GM23338 (cell line): ENCODE measurements around the gene TCF7L2. TPM values are rescaled to one million over a fixed set of nuclear protein-coding genes. Genes with fewer than 3 reads are reported as not detected.

Source experiments
- ATAC-seq: fragments of 200-7000 bp; cut with Tn5 transposase; 3 replicates; pipeline ENCODE4 v1.9.1; 2020
- DNase-seq: peaks from one replicate; pipeline ENCODE4 v3.0.0-alpha.2; 2015; ENCODE audit warnings: low spot score
- H2AFZ ChIP-seq: fragments of 200-600 bp; sonication (generic); 2 replicates; pipeline ENCODE4 v1.8.0; 2016; ENCODE audit warnings: antibody characterized with exemption, mild to moderate bottlenecking, moderate library complexity
- H3F3A ChIP-seq: fragments of 200-600 bp; sonication (generic); replicated peaks from 2 replicates; pipeline ENCODE4 v1.8.0; 2017; ENCODE audit warnings: antibody characterized with exemption, mixed run types, low read depth
- H3K27ac ChIP-seq: fragments of 200-600 bp; sonication (generic); 2 replicates; pipeline ENCODE4 v1.6.1; 2016; ENCODE audit warnings: low read depth
- H3K27me3 ChIP-seq: fragments of 200-600 bp; sonication (generic); 2 replicates; pipeline ENCODE4 v1.8.0; 2016; ENCODE audit warnings: mild to moderate bottlenecking, mixed run types, moderate library complexity; ENCODE audit not compliant: insufficient read depth
- H3K36me3 ChIP-seq: fragments of 200-600 bp; sonication (generic); 2 replicates; pipeline ENCODE4 v1.8.0; 2016; ENCODE audit warnings: mild to moderate bottlenecking; ENCODE audit not compliant: insufficient read depth
- H3K4me1 ChIP-seq: fragments of 200-600 bp; sonication (generic); 2 replicates; pipeline ENCODE4 v1.8.0; 2016; ENCODE audit warnings: mild to moderate bottlenecking, moderate library complexity; ENCODE audit not compliant: insufficient read depth
- H3K4me2 ChIP-seq: fragments of 200-600 bp; sonication (generic); 2 replicates; pipeline ENCODE4 v1.7.1; 2017; ENCODE audit warnings: mixed run types
- H3K4me3 ChIP-seq: fragments of 200-600 bp; sonication (generic); 2 replicates; pipeline ENCODE4 v1.6.1; 2016; ENCODE audit warnings: mixed run types
- H3K79me2 ChIP-seq: fragments of 200-600 bp; sonication (generic); replicated peaks from 2 replicates; pipeline ENCODE4 v1.8.0; 2017; ENCODE audit warnings: mild to moderate bottlenecking; ENCODE audit not compliant: insufficient read depth
- H3K9me2 ChIP-seq: fragments of 200-600 bp; sonication (generic); 2 replicates; pipeline ENCODE4 v1.8.0; 2017; ENCODE audit not compliant: insufficient read depth
- H4K20me1 ChIP-seq: fragments of 200-600 bp; sonication (generic); replicated peaks from 2 replicates; pipeline ENCODE4 v1.8.0; 2017; ENCODE audit warnings: mild to moderate bottlenecking; ENCODE audit not compliant: insufficient read depth
- H3K27ac Mint-ChIP-seq: 2 replicates; pipeline ENCODE4 v1.8.0; 2020; ENCODE audit warnings: inconsistent platforms, mild to moderate bottlenecking, moderate library complexity, mixed read lengths
- H3K27me3 Mint-ChIP-seq: 3 replicates; pipeline ENCODE4 v1.8.0; 2022; ENCODE audit warnings: low read depth, mild to moderate bottlenecking, moderate library complexity, mixed read lengths, inconsistent platforms; ENCODE audit not compliant: insufficient read depth, poor library complexity
- H3K36me3 Mint-ChIP-seq: 3 replicates; pipeline ENCODE4 v1.8.0; 2021; ENCODE audit warnings: low read depth, mild to moderate bottlenecking, inconsistent platforms, moderate library complexity, mixed read lengths
- H3K4me1 Mint-ChIP-seq: 3 replicates; pipeline ENCODE4 v1.8.0; 2020; ENCODE audit warnings: mild to moderate bottlenecking, inconsistent platforms, mixed read lengths
- H3K4me3 Mint-ChIP-seq: 3 replicates; pipeline ENCODE4 v1.8.0; 2021; ENCODE audit warnings: moderate library complexity, mild to moderate bottlenecking, inconsistent platforms, mixed read lengths
- H3K9me3 Mint-ChIP-seq: 3 replicates; pipeline ENCODE4 v1.8.0; 2020; ENCODE audit warnings: moderate library complexity, mild to moderate bottlenecking, inconsistent platforms, mixed read lengths
- EZH2 ChIP-seq: fragments of 200-600 bp; sonication (generic); IDR thresholded peaks from one replicate; pipeline ENCODE4 v1.8.0; 2017; ENCODE audit warnings: antibody characterized with exemption, mild to moderate bottlenecking, low read depth; ENCODE audit not compliant: unreplicated experiment
- EZH2phosphoT487 ChIP-seq: fragments of 200-600 bp; sonication (generic); IDR thresholded peaks from one replicate; pipeline ENCODE4 v1.8.1; 2018; ENCODE audit warnings: antibody characterized with exemption; ENCODE audit not compliant: unreplicated experiment
- NANOG ChIP-seq: IDR thresholded peaks from 2 replicates; pipeline ENCODE4 v1.6.1; 2016; ENCODE audit warnings: antibody characterized with exemption, borderline replicate concordance
- ZNF114 ChIP-seq: fragments of 250-450 bp; sonication (Bioruptor Pico); IDR thresholded peaks from 2 replicates; pipeline ENCODE4 v1.5.0; 2020; ENCODE audit warnings: mild to moderate bottlenecking, moderate library complexity
- ZNF331 ChIP-seq: fragments of 250-450 bp; sonication (Bioruptor Pico); IDR thresholded peaks from 2 replicates; pipeline ENCODE4 v1.5.0; 2020; ENCODE audit warnings: low read depth, mild to moderate bottlenecking, moderate library complexity
- polyA plus RNA-seq: library from polyadenylated mRNA; unstranded; fragments of >200 nt; fragmentation: Nextera tagmentation; extraction: Ambion mirVana; gene quantifications from 2 replicates; pipeline ENCODE4 v1.2.1, GENCODE V29; 2016
- total RNA-seq: library from RNA; depleted of rRNA; stranded (reverse); fragments of >200 nt; shearing (Covaris generic); gene quantifications from 2 replicates; pipeline ENCODE4 v1.2.3, GENCODE V29; 2014
- TF ChIP-seq, protein P1 (sequence below), 2 experiments: fragments of 200-600 bp in 1 of 2; sonication (generic) in 1 of 2; conservative IDR thresholded peaks; 2 replicates each; pipeline versions ENCODE4 v1.5.1 to v1.6.1; 2016 to 2017; ENCODE audit warnings: antibody characterized with exemption in 2 of 2, low read depth in 2 of 2, mild to moderate bottlenecking in 2 of 2, moderate library complexity in 1 of 2
- TF ChIP-seq, protein P2 (sequence below): IDR thresholded peaks from 2 replicates; pipeline ENCODE4 v1.6.1; 2016; ENCODE audit warnings: antibody characterized with exemption

Gene TCF7L2
- total and polyA plus RNA-seq, 2 experiments from 2014 or later: 32.2 to 80.8 TPM

DNA sequence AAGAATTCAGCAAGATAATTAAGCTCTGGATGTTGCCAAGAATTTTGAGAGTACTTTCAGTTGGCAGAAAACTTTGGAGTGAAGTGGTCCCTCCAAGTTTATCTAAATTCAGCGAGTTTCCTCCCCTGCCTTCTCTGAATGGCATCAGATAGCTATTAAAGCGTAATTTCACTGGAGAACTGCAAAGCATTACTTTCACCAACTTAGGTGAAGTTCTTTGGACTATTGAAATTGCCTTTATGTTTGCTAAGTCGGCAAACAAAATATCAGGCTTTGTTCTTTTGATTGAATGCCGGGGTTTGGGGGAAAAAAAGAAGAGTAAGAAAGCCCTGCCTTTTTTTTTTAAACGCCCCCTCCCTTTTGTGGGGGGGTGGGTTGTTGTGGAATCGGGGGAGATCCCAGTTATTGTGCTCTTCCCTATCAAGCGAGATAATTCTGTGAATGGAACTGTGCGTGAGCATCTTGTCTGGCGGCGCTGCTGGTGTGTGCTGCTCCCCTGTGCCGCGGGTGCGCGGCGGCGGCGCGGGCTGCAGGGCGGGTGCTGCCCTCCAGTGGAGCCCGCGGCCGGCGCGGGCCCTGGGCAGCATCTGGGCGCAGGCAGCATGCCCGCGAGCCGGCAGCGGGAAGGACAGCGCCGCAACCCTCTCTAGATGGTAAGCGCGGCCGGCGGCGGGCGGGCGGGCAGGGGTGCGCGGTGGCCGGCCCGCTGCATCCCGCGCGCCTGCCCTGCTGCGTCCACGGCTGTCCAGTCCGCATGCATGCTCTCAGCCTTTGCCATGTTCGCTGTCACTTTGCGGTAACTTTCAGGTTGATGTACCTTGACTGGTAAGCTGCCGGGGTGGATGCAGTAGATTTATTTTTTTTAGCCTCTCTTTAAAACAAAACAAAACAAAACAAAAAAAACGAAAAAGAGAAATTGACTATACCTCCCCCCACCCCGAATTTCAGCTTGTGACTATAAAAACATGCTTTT is 176.5 kb downstream of the TCF7L2 start:
- H3K4me2 ChIP-seq: peak overlapping the region; percentile 81
- no peak overlapping the region for H3K27ac Mint-ChIP-seq
- H3K36me3 ChIP-seq: no peaks in the 10 kb centered on the region
- H4K20me1 ChIP-seq: peaks cover 48% of the 10 kb centered on the region
- no peak for TF ChIP-seq ZNF331
- TF ChIP-seq, protein P1, sequence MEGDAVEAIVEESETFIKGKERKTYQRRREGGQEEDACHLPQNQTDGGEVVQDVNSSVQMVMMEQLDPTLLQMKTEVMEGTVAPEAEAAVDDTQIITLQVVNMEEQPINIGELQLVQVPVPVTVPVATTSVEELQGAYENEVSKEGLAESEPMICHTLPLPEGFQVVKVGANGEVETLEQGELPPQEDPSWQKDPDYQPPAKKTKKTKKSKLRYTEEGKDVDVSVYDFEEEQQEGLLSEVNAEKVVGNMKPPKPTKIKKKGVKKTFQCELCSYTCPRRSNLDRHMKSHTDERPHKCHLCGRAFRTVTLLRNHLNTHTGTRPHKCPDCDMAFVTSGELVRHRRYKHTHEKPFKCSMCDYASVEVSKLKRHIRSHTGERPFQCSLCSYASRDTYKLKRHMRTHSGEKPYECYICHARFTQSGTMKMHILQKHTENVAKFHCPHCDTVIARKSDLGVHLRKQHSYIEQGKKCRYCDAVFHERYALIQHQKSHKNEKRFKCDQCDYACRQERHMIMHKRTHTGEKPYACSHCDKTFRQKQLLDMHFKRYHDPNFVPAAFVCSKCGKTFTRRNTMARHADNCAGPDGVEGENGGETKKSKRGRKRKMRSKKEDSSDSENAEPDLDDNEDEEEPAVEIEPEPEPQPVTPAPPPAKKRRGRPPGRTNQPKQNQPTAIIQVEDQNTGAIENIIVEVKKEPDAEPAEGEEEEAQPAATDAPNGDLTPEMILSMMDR (conservative IDR thresholded peaks at IDR 0.05; ENCODE audit: low read depth in 2 of 2): peak; percentile 53 to 68; a peak in 3 of 4 replicates
- H3K4me1 ChIP-seq: peaks cover 85% of the 10 kb centered on the region
- H3K4me1 Mint-ChIP-seq: peaks cover 80% of the 10 kb centered on the region
- 0 out of 2 replicates have a peak, but pooled peaks cover 3% of the 10 kb centered on the region for H3F3A ChIP-seq
- DNase-seq: peak; percentile 83
- H3K4me3 ChIP-seq: peak overlapping the region; percentile 48
- H3K27me3 ChIP-seq: no peaks in the 10 kb centered on the region
- H3K36me3 Mint-ChIP-seq: no peaks in the 10 kb centered on the region
- H3K9me3 Mint-ChIP-seq: no peaks in the 10 kb centered on the region
- H3K9me2 ChIP-seq: no peaks in the 10 kb centered on the region
- ATAC-seq: peak; percentile 90
- peaks cover 12% of the 10 kb centered on the region for H3K27me3 Mint-ChIP-seq
- peaks cover 93% of the 10 kb centered on the region for H3K79me2 ChIP-seq
- no peak overlapping the region for H3K27ac ChIP-seq
- H2AFZ ChIP-seq: no peak overlapping the region
- H3K4me3 Mint-ChIP-seq: peak overlapping the region; percentile 75

DNA sequence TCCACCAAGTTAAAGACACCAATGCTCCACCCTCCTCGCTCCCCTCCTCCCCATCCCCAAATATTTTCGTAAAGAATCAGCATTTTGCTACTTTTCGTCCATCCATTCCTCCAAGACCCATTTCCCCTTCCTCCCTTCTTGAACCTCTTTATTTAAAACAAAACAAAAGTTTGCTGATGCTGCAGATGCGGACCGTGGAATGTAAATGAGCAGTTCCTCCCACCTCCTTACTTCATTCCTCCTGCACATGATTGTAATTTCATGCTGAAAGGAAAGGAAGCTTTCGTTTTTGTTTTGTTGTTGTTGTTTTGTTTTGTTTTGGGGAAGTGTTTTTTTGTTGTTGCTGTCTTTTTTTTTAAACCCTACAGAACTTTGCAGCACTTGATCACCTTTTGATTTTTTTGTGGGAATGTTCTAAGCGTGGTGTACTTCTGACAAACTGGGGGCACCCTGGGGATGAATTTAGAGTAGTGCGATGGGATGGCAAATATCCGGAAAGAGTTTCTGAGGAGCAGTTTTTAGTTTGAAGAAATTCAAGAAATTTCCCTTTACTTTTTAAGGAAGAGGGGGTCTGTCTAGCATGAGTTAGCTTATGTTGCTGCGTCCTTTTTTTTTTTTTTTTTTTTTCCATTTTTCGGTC is 177.3 kb downstream of the TCF7L2 start:
- Histone ChIP-seq H3K79me2 (peaks cover 93% of the 10 kb centered on the region), H3F3A (0 out of 2 replicates have a peak, but pooled peaks cover 3% of the 10 kb centered on the region), H3K4me1 (peaks cover 88% of the 10 kb centered on the region), H3K36me3 (no peaks in the 10 kb centered on the region), H2AFZ (no peak overlapping the region), H3K27me3 (no peaks in the 10 kb centered on the region), H3K4me2 (peak overlapping the region; percentile 81), H3K9me2 (no peaks in the 10 kb centered on the region), H4K20me1 (peaks cover 42% of the 10 kb centered on the region), H3K4me3 (peak overlapping the region; percentile 48), H3K27ac (peak overlapping the region; percentile 46; the same call in 1 of the 2 replicates)
- no peaks in the 10 kb centered on the region for H3K9me3 Mint-ChIP-seq
- peaks cover 84% of the 10 kb centered on the region for H3K4me1 Mint-ChIP-seq
- H3K4me3 Mint-ChIP-seq: peak overlapping the region; percentile 75
- H3K27me3 Mint-ChIP-seq: peaks cover 12% of the 10 kb centered on the region
- DNase-seq: no peak
- H3K27ac Mint-ChIP-seq: no peak overlapping the region
- TF ChIP-seq EZH2phosphoT487 (no peak), ZNF331 (no peak), ZNF114 (CRISPR knock-in tag) (no peak), EZH2 (no peak), NANOG (no peak)
- TF ChIP-seq, protein P2, sequence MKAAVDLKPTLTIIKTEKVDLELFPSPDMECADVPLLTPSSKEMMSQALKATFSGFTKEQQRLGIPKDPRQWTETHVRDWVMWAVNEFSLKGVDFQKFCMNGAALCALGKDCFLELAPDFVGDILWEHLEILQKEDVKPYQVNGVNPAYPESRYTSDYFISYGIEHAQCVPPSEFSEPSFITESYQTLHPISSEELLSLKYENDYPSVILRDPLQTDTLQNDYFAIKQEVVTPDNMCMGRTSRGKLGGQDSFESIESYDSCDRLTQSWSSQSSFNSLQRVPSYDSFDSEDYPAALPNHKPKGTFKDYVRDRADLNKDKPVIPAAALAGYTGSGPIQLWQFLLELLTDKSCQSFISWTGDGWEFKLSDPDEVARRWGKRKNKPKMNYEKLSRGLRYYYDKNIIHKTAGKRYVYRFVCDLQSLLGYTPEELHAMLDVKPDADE: no peak
- no peak for ATAC-seq
- H3K36me3 Mint-ChIP-seq: no peaks in the 10 kb centered on the region
